GM23338 (cell line): ENCODE results near the gene KIF19. TPM values are rescaled to one million over a fixed set of nuclear protein-coding genes. Genes with fewer than 3 reads are reported as not detected.

Source experiments
- ATAC-seq: fragments of 200-7000 bp; cut with Tn5 transposase; 3 replicates; pipeline ENCODE4 v1.9.1; 2020
- DNase-seq: peaks from one replicate; pipeline ENCODE4 v3.0.0-alpha.2; 2015; ENCODE audit warnings: low spot score
- H2AFZ ChIP-seq: fragments of 200-600 bp; sonication (generic); 2 replicates; pipeline ENCODE4 v1.8.0; 2016; ENCODE audit warnings: antibody characterized with exemption, mild to moderate bottlenecking, moderate library complexity
- H3F3A ChIP-seq: fragments of 200-600 bp; sonication (generic); replicated peaks from 2 replicates; pipeline ENCODE4 v1.8.0; 2017; ENCODE audit warnings: antibody characterized with exemption, mixed run types, low read depth
- H3K27ac ChIP-seq: fragments of 200-600 bp; sonication (generic); 2 replicates; pipeline ENCODE4 v1.6.1; 2016; ENCODE audit warnings: low read depth
- H3K27me3 ChIP-seq: fragments of 200-600 bp; sonication (generic); 2 replicates; pipeline ENCODE4 v1.8.0; 2016; ENCODE audit warnings: mild to moderate bottlenecking, mixed run types, moderate library complexity; ENCODE audit not compliant: insufficient read depth
- H3K36me3 ChIP-seq: fragments of 200-600 bp; sonication (generic); 2 replicates; pipeline ENCODE4 v1.8.0; 2016; ENCODE audit warnings: mild to moderate bottlenecking; ENCODE audit not compliant: insufficient read depth
- H3K4me1 ChIP-seq: fragments of 200-600 bp; sonication (generic); 2 replicates; pipeline ENCODE4 v1.8.0; 2016; ENCODE audit warnings: mild to moderate bottlenecking, moderate library complexity; ENCODE audit not compliant: insufficient read depth
- H3K4me2 ChIP-seq: fragments of 200-600 bp; sonication (generic); 2 replicates; pipeline ENCODE4 v1.7.1; 2017; ENCODE audit warnings: mixed run types
- H3K4me3 ChIP-seq: fragments of 200-600 bp; sonication (generic); 2 replicates; pipeline ENCODE4 v1.6.1; 2016; ENCODE audit warnings: mixed run types
- H3K79me2 ChIP-seq: fragments of 200-600 bp; sonication (generic); replicated peaks from 2 replicates; pipeline ENCODE4 v1.8.0; 2017; ENCODE audit warnings: mild to moderate bottlenecking; ENCODE audit not compliant: insufficient read depth
- H3K9me2 ChIP-seq: fragments of 200-600 bp; sonication (generic); 2 replicates; pipeline ENCODE4 v1.8.0; 2017; ENCODE audit not compliant: insufficient read depth
- H4K20me1 ChIP-seq: fragments of 200-600 bp; sonication (generic); replicated peaks from 2 replicates; pipeline ENCODE4 v1.8.0; 2017; ENCODE audit warnings: mild to moderate bottlenecking; ENCODE audit not compliant: insufficient read depth
- H3K27ac Mint-ChIP-seq: 2 replicates; pipeline ENCODE4 v1.8.0; 2020; ENCODE audit warnings: inconsistent platforms, mild to moderate bottlenecking, moderate library complexity, mixed read lengths
- H3K27me3 Mint-ChIP-seq: 3 replicates; pipeline ENCODE4 v1.8.0; 2022; ENCODE audit warnings: low read depth, mild to moderate bottlenecking, moderate library complexity, mixed read lengths, inconsistent platforms; ENCODE audit not compliant: insufficient read depth, poor library complexity
- H3K36me3 Mint-ChIP-seq: 3 replicates; pipeline ENCODE4 v1.8.0; 2021; ENCODE audit warnings: low read depth, mild to moderate bottlenecking, inconsistent platforms, moderate library complexity, mixed read lengths
- H3K4me1 Mint-ChIP-seq: 3 replicates; pipeline ENCODE4 v1.8.0; 2020; ENCODE audit warnings: mild to moderate bottlenecking, inconsistent platforms, mixed read lengths
- H3K4me3 Mint-ChIP-seq: 3 replicates; pipeline ENCODE4 v1.8.0; 2021; ENCODE audit warnings: moderate library complexity, mild to moderate bottlenecking, inconsistent platforms, mixed read lengths
- H3K9me3 Mint-ChIP-seq: 3 replicates; pipeline ENCODE4 v1.8.0; 2020; ENCODE audit warnings: moderate library complexity, mild to moderate bottlenecking, inconsistent platforms, mixed read lengths
- CREB1 ChIP-seq: fragments of 250-450 bp; sonication (Bioruptor Pico); IDR thresholded peaks from 2 replicates; pipeline ENCODE4 v1.5.0; 2020; ENCODE audit warnings: low read depth, mild to moderate bottlenecking, moderate library complexity
- EZH2 ChIP-seq: fragments of 200-600 bp; sonication (generic); IDR thresholded peaks from one replicate; pipeline ENCODE4 v1.8.0; 2017; ENCODE audit warnings: antibody characterized with exemption, mild to moderate bottlenecking, low read depth; ENCODE audit not compliant: unreplicated experiment
- EZH2phosphoT487 ChIP-seq: fragments of 200-600 bp; sonication (generic); IDR thresholded peaks from one replicate; pipeline ENCODE4 v1.8.1; 2018; ENCODE audit warnings: antibody characterized with exemption; ENCODE audit not compliant: unreplicated experiment
- JUNB ChIP-seq: IDR thresholded peaks from one replicate; pipeline ENCODE4 v1.6.1; 2016; ENCODE audit warnings: antibody characterized with exemption; ENCODE audit not compliant: unreplicated experiment
- NANOG ChIP-seq: IDR thresholded peaks from 2 replicates; pipeline ENCODE4 v1.6.1; 2016; ENCODE audit warnings: antibody characterized with exemption, borderline replicate concordance
- POLR2AphosphoS5 ChIP-seq: IDR thresholded peaks from 2 replicates; pipeline ENCODE4 v1.6.1; 2016; ENCODE audit warnings: antibody characterized with exemption, low read depth
- ZNF114 ChIP-seq: fragments of 250-450 bp; sonication (Bioruptor Pico); IDR thresholded peaks from 2 replicates; pipeline ENCODE4 v1.5.0; 2020; ENCODE audit warnings: mild to moderate bottlenecking, moderate library complexity
- ZNF331 ChIP-seq: fragments of 250-450 bp; sonication (Bioruptor Pico); IDR thresholded peaks from 2 replicates; pipeline ENCODE4 v1.5.0; 2020; ENCODE audit warnings: low read depth, mild to moderate bottlenecking, moderate library complexity
- polyA plus RNA-seq: library from polyadenylated mRNA; unstranded; fragments of >200 nt; fragmentation: Nextera tagmentation; extraction: Ambion mirVana; gene quantifications from 2 replicates; pipeline ENCODE4 v1.2.1, GENCODE V29; 2016
- total RNA-seq: library from RNA; depleted of rRNA; stranded (reverse); fragments of >200 nt; shearing (Covaris generic); gene quantifications from 2 replicates; pipeline ENCODE4 v1.2.3, GENCODE V29; 2014
- TF ChIP-seq, protein P1 (sequence below), 2 experiments: fragments of 200-600 bp in 1 of 2; sonication (generic) in 1 of 2; conservative IDR thresholded peaks; 2 replicates each; pipeline versions ENCODE4 v1.5.1 to v1.6.1; 2016 to 2017; ENCODE audit warnings: antibody characterized with exemption in 2 of 2, low read depth in 2 of 2, mild to moderate bottlenecking in 2 of 2, moderate library complexity in 1 of 2
- TF ChIP-seq, protein P2 (sequence below): fragments of 250-450 bp; sonication (Bioruptor Pico); IDR thresholded peaks from 2 replicates; pipeline ENCODE4 v1.5.0; 2020; ENCODE audit warnings: mild to moderate bottlenecking, moderate library complexity

The KIF19 gene
- total and polyA plus RNA-seq, 2 experiments from 2014 or later = 0.35 to 0.36 TPM

DNA sequence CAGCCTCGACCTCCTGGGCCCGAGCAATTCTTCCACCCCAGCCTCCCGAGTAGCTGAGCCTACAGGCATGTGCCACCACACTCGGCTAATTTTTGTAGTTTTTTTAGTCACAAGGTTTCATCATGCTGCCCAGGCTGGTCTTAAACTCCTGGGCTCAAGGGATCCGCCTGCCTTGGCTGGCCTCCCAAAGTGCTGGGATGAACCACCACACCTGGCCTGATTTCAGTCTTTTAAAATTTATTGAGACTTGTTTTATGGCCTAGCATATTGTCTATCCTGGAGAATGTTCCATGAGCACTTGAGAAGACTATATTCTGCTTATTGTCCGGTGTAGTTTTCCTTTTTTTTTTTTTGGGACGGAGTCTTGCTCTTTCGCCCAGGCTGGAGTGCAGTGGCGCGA, 33.5 kb upstream of the KIF19 start:
- H3K4me1 Mint-ChIP-seq = peaks cover 2% of the 10 kb centered on the region; the same call in 1 of the 3 replicates
- Histone ChIP-seq H3K4me2 (no peak overlapping the region), H2AFZ (no peak overlapping the region), H3K36me3 (no peaks in the 10 kb centered on the region), H3K9me2 (no peaks in the 10 kb centered on the region), H3K4me3 (no peak overlapping the region), H3F3A (no peaks in the 10 kb centered on the region), H3K79me2 (no peaks in the 10 kb centered on the region), H3K4me1 (no peaks in the 10 kb centered on the region), H3K27me3 (no peaks in the 10 kb centered on the region), H4K20me1 (no peaks in the 10 kb centered on the region), H3K27ac (no peak overlapping the region)
- no peak overlapping the region for H3K27ac Mint-ChIP-seq
- ATAC-seq = no peak
- H3K9me3 Mint-ChIP-seq = no peaks in the 10 kb centered on the region; the same call in 2 of the 3 replicates
- TF ChIP-seq, protein P1, sequence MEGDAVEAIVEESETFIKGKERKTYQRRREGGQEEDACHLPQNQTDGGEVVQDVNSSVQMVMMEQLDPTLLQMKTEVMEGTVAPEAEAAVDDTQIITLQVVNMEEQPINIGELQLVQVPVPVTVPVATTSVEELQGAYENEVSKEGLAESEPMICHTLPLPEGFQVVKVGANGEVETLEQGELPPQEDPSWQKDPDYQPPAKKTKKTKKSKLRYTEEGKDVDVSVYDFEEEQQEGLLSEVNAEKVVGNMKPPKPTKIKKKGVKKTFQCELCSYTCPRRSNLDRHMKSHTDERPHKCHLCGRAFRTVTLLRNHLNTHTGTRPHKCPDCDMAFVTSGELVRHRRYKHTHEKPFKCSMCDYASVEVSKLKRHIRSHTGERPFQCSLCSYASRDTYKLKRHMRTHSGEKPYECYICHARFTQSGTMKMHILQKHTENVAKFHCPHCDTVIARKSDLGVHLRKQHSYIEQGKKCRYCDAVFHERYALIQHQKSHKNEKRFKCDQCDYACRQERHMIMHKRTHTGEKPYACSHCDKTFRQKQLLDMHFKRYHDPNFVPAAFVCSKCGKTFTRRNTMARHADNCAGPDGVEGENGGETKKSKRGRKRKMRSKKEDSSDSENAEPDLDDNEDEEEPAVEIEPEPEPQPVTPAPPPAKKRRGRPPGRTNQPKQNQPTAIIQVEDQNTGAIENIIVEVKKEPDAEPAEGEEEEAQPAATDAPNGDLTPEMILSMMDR (conservative IDR thresholded peaks at IDR 0.05; ENCODE audit: low read depth in 2 of 2) = no peak
- TF ChIP-seq ZNF331 (CRISPR knock-in tag) = no peak
- no peak for TF ChIP-seq ZNF114 (CRISPR knock-in tag)
- TF ChIP-seq EZH2 = no peak
- no peaks in the 10 kb centered on the region for H3K27me3 Mint-ChIP-seq
- no peak for DNase-seq
- no peak overlapping the region for H3K4me3 Mint-ChIP-seq
- H3K36me3 Mint-ChIP-seq = no peaks in the 10 kb centered on the region; the same call in 2 of the 3 replicates

DNA sequence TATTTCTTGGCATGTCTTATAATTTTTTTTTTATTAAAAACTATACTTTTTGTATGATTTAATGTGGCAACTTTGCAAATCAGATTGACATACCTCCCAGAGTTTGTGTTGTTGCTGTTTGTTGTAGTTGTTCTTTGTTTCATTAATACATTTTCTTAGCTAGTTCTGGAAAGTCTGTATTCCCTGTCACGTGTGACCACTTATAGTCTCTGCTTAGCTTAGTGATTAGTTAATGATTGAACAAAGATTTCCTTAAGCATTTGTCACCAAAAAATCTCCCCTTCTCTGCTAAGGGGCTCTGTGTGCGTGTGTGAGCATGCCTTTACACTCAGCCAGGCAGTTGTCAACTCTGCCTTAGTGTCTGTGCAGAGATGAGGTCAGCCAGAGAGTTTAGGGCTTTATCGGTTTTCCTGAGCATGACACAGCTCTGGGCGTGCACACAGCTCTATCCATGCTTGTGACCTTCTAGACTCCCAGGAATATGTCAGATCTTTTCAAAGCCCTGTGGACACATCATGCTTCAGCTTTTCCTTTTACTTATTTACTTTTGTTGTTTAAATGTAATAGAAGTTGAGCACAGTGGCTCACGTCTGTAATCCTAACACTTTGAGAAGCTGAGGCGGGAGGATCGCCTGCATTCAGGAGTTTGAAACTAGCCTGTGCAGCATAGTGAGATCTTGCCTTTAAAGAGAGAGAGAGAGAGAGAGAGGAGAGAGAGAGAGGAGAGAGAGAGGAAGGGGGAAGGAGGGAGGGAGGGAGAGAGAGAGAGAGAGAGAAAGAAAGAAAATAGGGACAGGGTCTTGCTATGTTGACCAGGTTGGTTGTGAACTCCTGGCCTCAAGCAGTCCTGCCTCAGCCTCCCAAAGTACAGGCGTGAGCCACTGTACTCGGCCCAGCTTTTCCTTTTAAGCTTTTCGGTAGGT, 30.1 kb upstream of the KIF19 start:
- Histone ChIP-seq H2AFZ (no peak overlapping the region), H3K36me3 (no peaks in the 10 kb centered on the region), H3K27ac (no peak overlapping the region), H3K27me3 (no peaks in the 10 kb centered on the region), H4K20me1 (no peaks in the 10 kb centered on the region), H3K9me2 (no peaks in the 10 kb centered on the region), H3K4me1 (no peaks in the 10 kb centered on the region), H3K79me2 (no peaks in the 10 kb centered on the region), H3K4me3 (no peak overlapping the region), H3K4me2 (no peak overlapping the region), H3F3A (no peaks in the 10 kb centered on the region)
- no peak for TF ChIP-seq ZNF331 (CRISPR knock-in tag)
- TF ChIP-seq EZH2phosphoT487 = no peak
- TF ChIP-seq, protein P1 (conservative IDR thresholded peaks at IDR 0.05; ENCODE audit: low read depth in 2 of 2) = no peak
- TF ChIP-seq POLR2AphosphoS5 = no peak
- no peak for TF ChIP-seq CREB1
- TF ChIP-seq, protein P2, sequence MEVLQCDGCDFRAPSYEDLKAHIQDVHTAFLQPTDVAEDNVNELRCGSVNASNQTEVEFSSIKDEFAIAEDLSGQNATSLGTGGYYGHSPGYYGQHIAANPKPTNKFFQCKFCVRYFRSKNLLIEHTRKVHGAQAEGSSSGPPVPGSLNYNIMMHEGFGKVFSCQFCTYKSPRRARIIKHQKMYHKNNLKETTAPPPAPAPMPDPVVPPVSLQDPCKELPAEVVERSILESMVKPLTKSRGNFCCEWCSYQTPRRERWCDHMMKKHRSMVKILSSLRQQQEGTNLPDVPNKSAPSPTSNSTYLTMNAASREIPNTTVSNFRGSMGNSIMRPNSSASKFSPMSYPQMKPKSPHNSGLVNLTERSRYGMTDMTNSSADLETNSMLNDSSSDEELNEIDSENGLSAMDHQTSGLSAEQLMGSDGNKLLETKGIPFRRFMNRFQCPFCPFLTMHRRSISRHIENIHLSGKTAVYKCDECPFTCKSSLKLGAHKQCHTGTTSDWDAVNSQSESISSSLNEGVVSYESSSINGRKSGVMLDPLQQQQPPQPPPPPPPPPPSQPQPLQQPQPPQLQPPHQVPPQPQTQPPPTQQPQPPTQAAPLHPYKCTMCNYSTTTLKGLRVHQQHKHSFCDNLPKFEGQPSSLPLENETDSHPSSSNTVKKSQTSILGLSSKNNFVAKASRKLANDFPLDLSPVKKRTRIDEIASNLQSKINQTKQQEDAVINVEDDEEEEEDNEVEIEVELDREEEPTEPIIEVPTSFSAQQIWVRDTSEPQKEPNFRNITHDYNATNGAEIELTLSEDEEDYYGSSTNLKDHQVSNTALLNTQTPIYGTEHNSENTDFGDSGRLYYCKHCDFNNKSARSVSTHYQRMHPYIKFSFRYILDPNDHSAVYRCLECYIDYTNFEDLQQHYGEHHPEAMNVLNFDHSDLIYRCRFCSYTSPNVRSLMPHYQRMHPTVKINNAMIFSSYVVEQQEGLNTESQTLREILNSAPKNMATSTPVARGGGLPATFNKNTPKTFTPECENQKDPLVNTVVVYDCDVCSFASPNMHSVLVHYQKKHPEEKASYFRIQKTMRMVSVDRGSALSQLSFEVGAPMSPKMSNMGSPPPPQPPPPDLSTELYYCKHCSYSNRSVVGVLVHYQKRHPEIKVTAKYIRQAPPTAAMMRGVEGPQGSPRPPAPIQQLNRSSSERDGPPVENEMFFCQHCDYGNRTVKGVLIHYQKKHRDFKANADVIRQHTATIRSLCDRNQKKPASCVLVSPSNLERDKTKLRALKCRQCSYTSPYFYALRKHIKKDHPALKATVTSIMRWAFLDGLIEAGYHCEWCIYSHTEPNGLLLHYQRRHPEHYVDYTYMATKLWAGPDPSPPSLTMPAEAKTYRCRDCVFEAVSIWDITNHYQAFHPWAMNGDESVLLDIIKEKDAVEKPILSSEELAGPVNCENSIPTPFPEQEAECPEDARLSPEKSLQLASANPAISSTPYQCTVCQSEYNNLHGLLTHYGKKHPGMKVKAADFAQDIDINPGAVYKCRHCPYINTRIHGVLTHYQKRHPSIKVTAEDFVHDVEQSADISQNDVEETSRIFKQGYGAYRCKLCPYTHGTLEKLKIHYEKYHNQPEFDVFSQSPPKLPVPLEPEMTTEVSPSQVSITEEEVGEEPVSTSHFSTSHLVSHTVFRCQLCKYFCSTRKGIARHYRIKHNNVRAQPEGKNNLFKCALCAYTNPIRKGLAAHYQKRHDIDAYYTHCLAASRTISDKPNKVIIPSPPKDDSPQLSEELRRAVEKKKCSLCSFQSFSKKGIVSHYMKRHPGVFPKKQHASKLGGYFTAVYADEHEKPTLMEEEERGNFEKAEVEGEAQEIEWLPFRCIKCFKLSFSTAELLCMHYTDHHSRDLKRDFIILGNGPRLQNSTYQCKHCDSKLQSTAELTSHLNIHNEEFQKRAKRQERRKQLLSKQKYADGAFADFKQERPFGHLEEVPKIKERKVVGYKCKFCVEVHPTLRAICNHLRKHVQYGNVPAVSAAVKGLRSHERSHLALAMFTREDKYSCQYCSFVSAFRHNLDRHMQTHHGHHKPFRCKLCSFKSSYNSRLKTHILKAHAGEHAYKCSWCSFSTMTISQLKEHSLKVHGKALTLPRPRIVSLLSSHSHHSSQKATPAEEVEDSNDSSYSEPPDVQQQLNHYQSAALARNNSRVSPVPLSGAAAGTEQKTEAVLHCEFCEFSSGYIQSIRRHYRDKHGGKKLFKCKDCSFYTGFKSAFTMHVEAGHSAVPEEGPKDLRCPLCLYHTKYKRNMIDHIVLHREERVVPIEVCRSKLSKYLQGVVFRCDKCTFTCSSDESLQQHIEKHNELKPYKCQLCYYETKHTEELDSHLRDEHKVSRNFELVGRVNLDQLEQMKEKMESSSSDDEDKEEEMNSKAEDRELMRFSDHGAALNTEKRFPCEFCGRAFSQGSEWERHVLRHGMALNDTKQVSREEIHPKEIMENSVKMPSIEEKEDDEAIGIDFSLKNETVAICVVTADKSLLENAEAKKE (CRISPR knock-in tag) = no peak
- TF ChIP-seq JUNB = no peak
- TF ChIP-seq NANOG = no peak
- no peaks in the 10 kb centered on the region; the same call in 2 of the 3 replicates for H3K36me3 Mint-ChIP-seq
- no peak overlapping the region for H3K27ac Mint-ChIP-seq
- DNase-seq (no peak), ATAC-seq (no peak)
- peaks cover 2% of the 10 kb centered on the region; the same call in 1 of the 3 replicates for H3K4me1 Mint-ChIP-seq
- H3K4me3 Mint-ChIP-seq = no peak overlapping the region
- H3K9me3 Mint-ChIP-seq = no peaks in the 10 kb centered on the region; the same call in 2 of the 3 replicates
- H3K27me3 Mint-ChIP-seq = peaks cover 10% of the 10 kb centered on the region
